IMR-90 (cell line): ENCODE results near the gene CACNA1I. TPM values are rescaled to one million over a fixed set of nuclear protein-coding genes. Genes with fewer than 3 reads are reported as not detected.
A peak's percentile ranks its signal among the peaks of the same experiment; 100 is the strongest.

Experiments
- ATAC-seq: fragments of 200-7000 bp; cut with Tn5 transposase; 2 replicates; pipeline ENCODE4 v1.9.1; 2020; ENCODE audit warnings: low read depth, mild to moderate bottlenecking, moderate library complexity
- Bru-seq: library from RNA; stranded (reverse); fragments of 400-500 nt; gene quantifications from one replicate; lab custom pipeline; 2021; lab: Mats Ljungman, UMichigan
- BruChase-seq, 2 experiments: library from RNA; stranded (reverse); fragments of 400-500 nt; gene quantifications; one replicate each; lab custom pipeline; 2021; lab: Mats Ljungman, UMichigan
- BruUV-seq: library from RNA; stranded (reverse); fragments of 400-500 nt; replicated peaks from 2 replicates; lab custom pipeline; 2021; lab: Mats Ljungman, UMichigan
- CTCF ChIA-PET: fragments of 300-600 bp; formaldehyde crosslinking; extraction: SDS; loops from one replicate; lab custom pipeline; 2021; ENCODE audit warnings: antibody characterized with exemption; lab: Yijun Ruan, JAX
- POLR2A ChIA-PET: fragments of 300-600 bp; sonication (Branson Sonifier 250); formaldehyde crosslinking; loops from one replicate; lab custom pipeline; 2022; ENCODE audit warnings: antibody characterized with exemption; ENCODE audit not compliant: unreplicated experiment; lab: Charles Lee
- DNase-seq: peaks from one replicate; pipeline ENCODE4 v3.0.0; 2013
- H2AFZ ChIP-seq: replicated peaks from 2 replicates; pipeline ENCODE3; 2013; ENCODE audit warnings: low read length, mild to moderate bottlenecking; ENCODE audit not compliant: poor library complexity
- H2AK5ac ChIP-seq: 2 replicates; pipeline ENCODE4 v1.6.1; 2013; ENCODE audit warnings: low read depth, low read length, inconsistent platforms
- H2AK9ac ChIP-seq: replicated peaks from 2 replicates; pipeline ENCODE3; 2013; ENCODE audit warnings: mild to moderate bottlenecking, low read depth, low read length, moderate library complexity; ENCODE audit not compliant: poor library complexity
- H2BK120ac ChIP-seq: 2 replicates; pipeline ENCODE4 v1.6.1; 2013; ENCODE audit warnings: low read depth, low read length, inconsistent platforms
- H2BK15ac ChIP-seq: 3 replicates; pipeline ENCODE4 v1.6.1; 2013; ENCODE audit warnings: low read depth, low read length, inconsistent platforms
- H2BK20ac ChIP-seq: 2 replicates; pipeline ENCODE4 v1.6.1; 2013; ENCODE audit warnings: low read depth, mild to moderate bottlenecking, inconsistent platforms, low read length, moderate library complexity
- H2BK5ac ChIP-seq: 2 replicates; pipeline ENCODE4 v1.6.1; 2013; ENCODE audit warnings: mild to moderate bottlenecking, low read depth, low read length, inconsistent platforms; ENCODE audit not compliant: poor library complexity, severe bottlenecking
- H3K14ac ChIP-seq: replicated peaks from 2 replicates; pipeline ENCODE4 v1.6.1; 2013; ENCODE audit warnings: low read depth, low read length, inconsistent platforms
- H3K18ac ChIP-seq: 2 replicates; pipeline ENCODE4 v1.6.1; 2013; ENCODE audit warnings: low read depth, low read length, control low read depth
- H3K23ac ChIP-seq: 2 replicates; pipeline ENCODE4 v1.6.1; 2013; ENCODE audit warnings: low read depth, low read length, inconsistent platforms
- H3K27ac ChIP-seq: 2 replicates; pipeline ENCODE4 v1.5.1; 2013; ENCODE audit warnings: mild to moderate bottlenecking, control low read depth, low read length; ENCODE audit not compliant: insufficient read depth
- H3K27me3 ChIP-seq: 2 replicates; pipeline ENCODE4 v1.6.1; 2013; ENCODE audit warnings: low read length; ENCODE audit not compliant: control insufficient read depth, insufficient read depth
- H3K36me3 ChIP-seq: 2 replicates; pipeline ENCODE4 v1.6.1; 2013; ENCODE audit warnings: low read length, mixed read lengths; ENCODE audit not compliant: control insufficient read depth, insufficient read depth
- H3K4ac ChIP-seq: 2 replicates; pipeline ENCODE4 v1.6.1; 2013; ENCODE audit warnings: low read depth, low read length, inconsistent platforms
- H3K4me1 ChIP-seq: 2 replicates; pipeline ENCODE4 v1.6.1; 2013; ENCODE audit warnings: low read length, mixed read lengths; ENCODE audit not compliant: control insufficient read depth, insufficient read depth
- H3K4me2 ChIP-seq: 2 replicates; pipeline ENCODE4 v1.6.1; 2013; ENCODE audit warnings: low read depth, mild to moderate bottlenecking, control low read depth, low read length, moderate library complexity
- H3K4me3 ChIP-seq: 2 replicates; pipeline ENCODE4 v1.5.1; 2013; ENCODE audit warnings: low read depth, mild to moderate bottlenecking, control low read depth, low read length, moderate library complexity; ENCODE audit not compliant: insufficient read depth
- H3K56ac ChIP-seq: 2 replicates; pipeline ENCODE4 v1.6.1; 2013; ENCODE audit warnings: low read length, inconsistent platforms; ENCODE audit not compliant: insufficient read depth; ENCODE audit errors: extremely low read depth
- H3K79me1 ChIP-seq, 2 experiments: 2 replicates each; pipeline ENCODE4 v1.6.1; 2013; ENCODE audit warnings: low read length in 2 of 2, inconsistent platforms in 1 of 2, low read depth in 1 of 2
- H3K9ac ChIP-seq: 2 replicates; pipeline ENCODE4 v1.6.1; 2013; ENCODE audit warnings: low read depth, low read length, control low read depth
- H3K9me1 ChIP-seq: 2 replicates; pipeline ENCODE4 v1.6.1; 2013; ENCODE audit warnings: low read length, inconsistent platforms; ENCODE audit not compliant: insufficient read depth
- H3K9me3 ChIP-seq: 2 replicates; pipeline ENCODE4 v1.6.1; 2013; ENCODE audit warnings: low read length; ENCODE audit not compliant: control insufficient read depth, insufficient read depth
- H4K20me1 ChIP-seq: 2 replicates; pipeline ENCODE4 v1.6.1; 2013; ENCODE audit warnings: low read length, inconsistent platforms; ENCODE audit not compliant: insufficient read depth
- H4K5ac ChIP-seq: 2 replicates; pipeline ENCODE4 v1.6.1; 2013; ENCODE audit warnings: mild to moderate bottlenecking, low read depth, low read length, control low read depth
- H4K8ac ChIP-seq, 2 experiments: 2 replicates each; pipeline ENCODE4 v1.6.1; 2013; ENCODE audit warnings: low read depth in 2 of 2, low read length in 2 of 2, control low read depth in 1 of 2, inconsistent platforms in 1 of 2
- H4K91ac ChIP-seq: 2 replicates; pipeline ENCODE4 v1.6.1; 2013; ENCODE audit warnings: low read depth, low read length, inconsistent platforms; ENCODE audit not compliant: insufficient read depth
- RFX5 ChIP-seq: IDR thresholded peaks from 2 replicates; pipeline ENCODE4 v1.8.0; 2012; ENCODE audit warnings: low read depth, mild to moderate bottlenecking, low read length, moderate library complexity
- USF2 ChIP-seq: fragments of 150-350 bp; IDR thresholded peaks from 2 replicates; pipeline ENCODE4 v1.6.1; 2017; ENCODE audit warnings: mild to moderate bottlenecking, antibody characterized with exemption, low read length, low read depth
- WGBS, 2 experiments: methylation state at CpG; one replicate each; pipeline versions ENCODE4 v1.1.5 to v1.1.7; 2013; ENCODE audit warnings: missing lambda C conversion rate in 2 of 2; ENCODE audit not compliant: insufficient read length in 1 of 2; ENCODE audit errors: extremely low coverage in 2 of 2; 5-methylcytosine and 5-hydroxymethylcytosine counted together
- dilution Hi-C: fragments of 300-500 bp; cut with HindIII; formaldehyde crosslinking; loops from one replicate; pipeline ENCODE4 v1.14.3; 2018; ENCODE audit warnings: low sequenced_read_pairs; ENCODE audit not compliant: unreplicated experiment
- in situ Hi-C: fragments of 300-500 bp; cut with MboI; formaldehyde crosslinking; loops from 3 replicates; pipeline ENCODE4 v1.14.3; 2019; ENCODE audit warnings: low sequenced_read_pairs, inconsistent platforms, mixed read lengths
- intact Hi-C: fragments of 100-400 bp; cut with micrococcal nuclease; formaldehyde crosslinking; loops from 2 replicates; pipeline ENCODE4 v1.10.0; 2022
- long read RNA-seq: library from polyadenylated mRNA; unstranded; transcript quantifications from one replicate; pipeline ENCODE4 v2.0.0, GENCODE V29; 2021; ENCODE audit not compliant: unreplicated experiment
- polyA plus RNA-seq, 3 experiments: library from polyadenylated mRNA; depleted of rRNA; stranded (reverse); fragments of >200 nt; gene quantifications; 2 replicates each; pipeline ENCODE4 v1.2.3, GENCODE V29; 2012; ENCODE audit warnings: low replicate concordance in 1 of 3
- total RNA-seq: library from RNA; depleted of rRNA; stranded (reverse); fragments of >200 nt; gene quantifications from 2 replicates; pipeline ENCODE4 v1.2.3, GENCODE V29; 2012; rRNA removed

CACNA1I gene
- under 0.01 TPM in 1 of 2 replicates, not detected in the other for total RNA-seq
- polyA plus RNA-seq (2012; rRNA removed): 0.01 and 0.02 TPM in 2 replicates
- 0.01 TPM in 2 replicates for polyA plus RNA-seq (2012; cell fraction: cytosol; rRNA removed)
- 0.03 and 0.05 TPM in 2 replicates for polyA plus RNA-seq (2012; cell fraction: nucleus; rRNA removed; ENCODE audit: low replicate concordance)
- Bru-seq, nascent RNA: percentile 11 among the genes with signal in this experiment
- BruChase-seq, experiment 1, labeled RNA remaining after a 6-hour chase: percentile 7 among the genes with signal in this experiment
- percentile 11 among the genes with signal in this experiment for BruChase-seq, experiment 2, labeled RNA remaining after a 2-hour chase
- long read RNA-seq: 0 reads

GRCh38 chr22:39570665-39571064 is at the start of gene CACNA1I:
TSS of gene CACNA1I (plus strand) at chr22:39570753. CDS start at chr22:39570753, 0 bp downstream.
- Histone ChIP-seq H3K4me1 (peaks cover 7% of the 10 kb centered on the region), H2AK9ac (no peak within 1 kb of the TSS), H4K8ac (no peak within 1 kb of the TSS), H2BK15ac (no peak within 1 kb of the TSS), H3K27ac (no peak within 1 kb of the TSS), H3K79me1 (no peaks in the 10 kb centered on the region), H4K91ac (no peak within 1 kb of the TSS), H3K9ac (no peak within 1 kb of the TSS), H3K23ac (no peak within 1 kb of the TSS), H3K9me3 (peaks cover 3% of the 10 kb centered on the region; the same call in 1 of the 2 replicates), H3K27me3 (peaks cover 3% of the 10 kb centered on the region), H4K20me1 (peaks cover 3% of the 10 kb centered on the region; the same call in 1 of the 2 replicates), H3K4ac (no peak within 1 kb of the TSS; the same call in 1 of the 2 replicates), H3K4me3 (no peak within 1 kb of the TSS), H3K56ac (no peak within 1 kb of the TSS), H3K14ac (no peak within 1 kb of the TSS), H3K18ac (no peak within 1 kb of the TSS), H3K4me2 (no peak within 1 kb of the TSS), H2BK120ac (no peak within 1 kb of the TSS), H3K9me1 (peaks cover 15% of the 10 kb centered on the region), H2BK5ac (no peak within 1 kb of the TSS), H2BK20ac (no peak within 1 kb of the TSS), H2AK5ac (no peak within 1 kb of the TSS), H3K36me3 (no peaks in the 10 kb centered on the region), H4K5ac (no peak within 1 kb of the TSS), H2AFZ (no peak within 1 kb of the TSS)
- no peak for TF ChIP-seq USF2
- TF ChIP-seq RFX5: no peak
- dilution Hi-C loops: no loop called here
- DNase-seq: no peak
- ChIA-PET CTCF (interaction anchor here (0.7 to 1.4 kb wide), 2 partner anchors 7 to 11 kb away, joined by 4 read pairs; no protein-coding TSS in a partner anchor), POLR2A (no interaction called here)
- no TSS peak for BruUV-seq
- in situ Hi-C loops: no loop called here
- WGBS, 2 experiments: no CpG with 5 or more reads among the region's 14 CpGs
- no peak for ATAC-seq
- intact Hi-C loops: no loop called here
